GM12872 (cell line): ENCODE measurements around the gene MYORG.

ENCODE experiments used
- TF ChIP-seq, protein P1 (sequence below): IDR thresholded peaks from 3 replicates; pipeline ENCODE4 v1.5.1; 2011; ENCODE audit warnings: low read depth, mild to moderate bottlenecking, low read length, moderate library complexity; ENCODE audit not compliant: insufficient read depth

MYORG gene

DNA sequence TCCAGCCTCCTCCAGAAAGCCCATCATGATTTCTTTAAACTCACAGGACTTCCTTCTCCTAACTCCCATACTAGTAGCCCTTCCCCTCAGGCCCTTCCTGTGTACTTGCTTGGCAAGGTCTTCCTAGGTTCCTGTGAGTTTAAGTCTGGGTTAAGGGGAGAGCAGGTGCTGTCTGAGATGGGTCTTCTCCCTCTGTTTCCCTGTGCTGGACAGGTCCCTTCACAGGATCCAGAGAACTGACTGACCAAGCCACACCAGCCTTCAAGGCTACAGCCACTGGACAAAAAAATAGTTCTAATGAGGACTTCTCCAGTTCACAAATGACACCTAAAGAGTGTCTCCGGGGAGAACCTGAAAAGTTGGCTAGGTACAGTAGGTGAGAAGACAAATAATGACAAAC lies 29.5 kb upstream of the MYORG start:
- TF ChIP-seq, protein P1, sequence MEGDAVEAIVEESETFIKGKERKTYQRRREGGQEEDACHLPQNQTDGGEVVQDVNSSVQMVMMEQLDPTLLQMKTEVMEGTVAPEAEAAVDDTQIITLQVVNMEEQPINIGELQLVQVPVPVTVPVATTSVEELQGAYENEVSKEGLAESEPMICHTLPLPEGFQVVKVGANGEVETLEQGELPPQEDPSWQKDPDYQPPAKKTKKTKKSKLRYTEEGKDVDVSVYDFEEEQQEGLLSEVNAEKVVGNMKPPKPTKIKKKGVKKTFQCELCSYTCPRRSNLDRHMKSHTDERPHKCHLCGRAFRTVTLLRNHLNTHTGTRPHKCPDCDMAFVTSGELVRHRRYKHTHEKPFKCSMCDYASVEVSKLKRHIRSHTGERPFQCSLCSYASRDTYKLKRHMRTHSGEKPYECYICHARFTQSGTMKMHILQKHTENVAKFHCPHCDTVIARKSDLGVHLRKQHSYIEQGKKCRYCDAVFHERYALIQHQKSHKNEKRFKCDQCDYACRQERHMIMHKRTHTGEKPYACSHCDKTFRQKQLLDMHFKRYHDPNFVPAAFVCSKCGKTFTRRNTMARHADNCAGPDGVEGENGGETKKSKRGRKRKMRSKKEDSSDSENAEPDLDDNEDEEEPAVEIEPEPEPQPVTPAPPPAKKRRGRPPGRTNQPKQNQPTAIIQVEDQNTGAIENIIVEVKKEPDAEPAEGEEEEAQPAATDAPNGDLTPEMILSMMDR = no peak

DNA sequence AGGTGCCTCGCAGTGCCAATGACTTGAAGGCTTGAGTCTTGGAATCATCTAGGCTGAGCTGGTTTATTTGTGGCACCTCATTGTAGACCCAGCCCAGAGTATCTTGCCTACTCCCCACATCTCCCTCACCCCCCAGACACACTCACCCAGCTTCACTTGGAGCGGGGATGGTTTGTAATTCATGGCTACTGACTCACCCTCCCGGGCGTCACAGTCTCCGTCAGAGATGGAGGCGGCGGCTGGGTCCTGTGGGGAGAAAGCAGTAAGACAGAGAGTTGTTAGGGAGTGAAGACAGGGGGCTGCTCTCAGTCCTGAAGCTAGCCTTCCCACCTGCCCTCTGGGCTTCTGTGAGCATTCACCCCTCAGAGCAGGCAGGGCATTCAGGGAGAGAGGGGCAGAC lies 29.0 kb upstream of the MYORG start:
- TF ChIP-seq, protein P1 = no peak

DNA sequence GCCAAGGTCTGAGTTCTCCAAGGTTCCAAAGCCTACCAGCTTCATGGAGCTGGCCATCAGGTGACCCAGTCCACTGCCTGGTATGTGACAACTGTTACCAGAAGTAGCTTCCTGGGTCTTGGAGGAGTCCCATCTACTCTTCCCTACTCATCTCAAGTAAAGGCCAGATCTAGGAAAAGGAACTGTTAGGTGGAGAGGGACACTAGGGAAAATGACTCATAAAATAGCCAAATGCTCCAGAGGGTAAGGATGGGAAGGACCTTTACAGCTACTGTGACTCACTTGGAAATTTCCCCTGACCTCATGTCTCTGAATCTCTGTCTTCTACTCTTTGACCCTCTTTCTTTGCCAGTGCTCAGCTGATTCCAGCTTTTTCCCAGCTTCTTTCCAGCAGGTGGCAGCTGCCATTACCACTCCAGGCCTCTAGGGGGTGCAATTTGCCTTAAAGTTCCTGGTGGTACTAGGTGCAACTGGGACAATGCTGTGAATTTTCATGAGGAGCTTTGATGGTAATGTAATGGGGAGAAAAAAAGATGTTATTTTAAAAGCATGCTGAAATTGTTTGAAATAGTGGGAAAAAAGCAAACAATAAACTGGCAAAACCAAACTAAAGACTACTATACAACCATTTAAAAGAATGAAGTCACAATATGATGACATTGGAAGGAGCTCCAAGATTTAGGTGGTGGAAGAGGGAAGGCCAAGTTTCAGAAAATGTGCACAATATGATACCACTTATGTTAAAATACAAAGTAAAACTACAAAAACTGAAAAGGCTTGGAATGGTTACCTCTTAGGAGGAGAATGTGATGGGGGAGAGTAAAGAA lies 27.1 kb upstream of the MYORG start:
- TF ChIP-seq, protein P1 = peak; percentile 95

DNA sequence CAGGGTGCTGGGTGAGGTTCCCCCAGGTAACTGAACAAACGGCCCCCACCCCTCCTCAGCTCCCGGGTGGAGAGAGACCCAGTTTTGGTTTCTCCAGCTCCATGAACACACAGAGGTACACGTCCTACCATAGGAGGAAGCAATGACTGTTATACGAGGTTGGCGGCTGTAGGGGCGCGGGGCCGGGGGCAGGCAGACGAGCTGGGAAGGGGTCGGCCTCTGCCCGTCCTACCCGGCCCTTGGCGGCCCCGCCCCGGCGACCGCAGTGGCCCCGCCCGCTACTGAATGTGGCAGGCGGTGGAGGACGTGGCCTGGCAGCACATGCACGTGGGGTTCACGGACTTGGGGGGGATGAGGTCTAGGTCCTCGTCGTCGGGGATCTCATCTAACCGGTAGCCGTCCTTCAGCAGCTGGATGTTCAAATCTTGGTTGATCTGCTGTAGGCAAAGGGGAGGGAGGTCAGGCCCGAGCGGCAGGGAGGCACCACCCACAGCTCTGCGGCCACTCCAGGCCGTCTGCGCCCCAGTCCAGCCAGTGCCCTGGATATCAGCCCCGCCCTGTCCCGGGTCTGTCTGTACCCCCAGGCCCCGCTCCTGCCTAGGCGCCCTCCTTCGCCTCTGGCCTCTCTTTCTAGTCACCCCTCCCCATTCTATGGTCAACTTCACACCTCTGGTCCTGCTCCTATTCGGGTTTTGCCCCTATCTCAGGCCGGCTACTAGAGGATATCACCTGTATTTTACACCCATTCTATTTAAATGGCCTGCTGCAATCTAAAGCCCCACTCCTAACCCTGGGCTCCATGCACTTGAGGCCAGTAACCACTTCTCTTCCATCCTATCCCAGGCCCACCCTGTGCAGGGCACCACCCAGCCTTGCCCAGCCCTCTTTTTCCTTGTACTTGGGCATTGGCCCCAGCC lies 24.2 kb upstream of the MYORG start:
- TF ChIP-seq, protein P1 = no peak

DNA sequence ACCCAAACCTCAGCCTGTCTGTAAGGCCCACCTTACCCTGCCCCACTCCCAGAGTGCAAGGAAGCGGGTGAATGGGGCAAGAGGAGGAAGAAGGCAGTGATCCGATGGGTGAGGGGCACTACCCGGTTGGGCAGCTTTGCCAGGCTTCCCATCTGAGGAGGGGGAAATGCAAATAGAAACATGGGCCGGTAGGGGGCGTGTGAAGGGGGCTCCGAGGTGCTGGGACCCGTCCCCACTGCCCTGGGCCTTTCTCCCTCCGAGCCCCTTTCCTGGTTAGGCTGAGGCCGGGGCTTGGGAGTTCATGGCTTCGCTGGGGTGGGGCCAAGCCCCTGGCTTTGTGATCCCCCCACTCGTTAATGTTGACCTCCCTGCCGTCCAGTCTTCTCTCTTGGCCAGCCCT lies 23.6 kb upstream of the MYORG start:
- TF ChIP-seq, protein P1 = 0 out of 3 replicates have a peak, but pooled peaks have one; percentile 3

DNA sequence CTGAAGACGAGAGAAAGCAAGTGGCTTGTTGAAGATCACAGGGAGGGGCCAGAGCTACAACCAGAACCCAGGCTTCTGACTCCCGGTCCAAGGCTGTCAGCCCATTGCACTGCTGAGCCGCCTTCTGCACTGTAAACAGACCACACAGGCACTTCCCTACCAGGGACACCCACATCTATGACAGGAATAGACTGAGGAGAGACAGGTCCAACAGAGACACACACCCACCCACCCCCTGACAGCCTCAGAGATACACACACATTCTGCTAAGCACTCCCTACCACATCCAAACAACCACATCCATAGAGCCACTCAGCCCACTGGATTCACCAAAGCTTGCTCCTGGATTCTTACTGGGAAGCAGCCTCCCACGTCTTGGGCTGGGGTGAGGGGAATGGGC lies 23.0 kb upstream of the MYORG start:
- TF ChIP-seq, protein P1 = no peak

DNA sequence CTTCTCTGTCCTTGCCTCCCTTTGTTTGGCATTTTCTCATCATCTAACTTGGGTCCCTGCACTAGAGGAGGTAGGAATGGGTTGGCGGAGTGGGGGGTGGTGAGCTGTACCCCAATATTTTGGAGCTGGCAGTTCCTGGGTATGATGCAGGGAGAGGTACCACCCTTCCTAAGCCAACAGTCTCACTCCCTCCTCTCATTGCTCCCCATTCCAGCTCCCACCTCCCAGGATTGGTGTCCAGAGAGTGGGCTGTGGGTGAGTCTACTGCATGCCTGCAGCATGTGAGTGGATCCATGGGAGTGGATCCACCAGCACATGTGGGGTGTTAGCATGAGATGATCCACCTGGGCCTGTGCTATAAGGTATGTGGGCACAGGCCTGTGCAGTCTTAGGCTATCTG lies 22.2 kb upstream of the MYORG start:
- TF ChIP-seq, protein P1 = no peak
